K562 treated with DMSO at 1 percent for 48 hours (cell line): ENCODE results near the gene NPIPA8. TPM values are rescaled to one million over a fixed set of nuclear protein-coding genes. Genes with fewer than 3 reads are reported as not detected.

Experiments
- total RNA-seq: library from RNA; unstranded; fragments of 300-600 nt; gene quantifications from 2 replicates; pipeline ENCODE4 v1.2.3, GENCODE V29; 2022; ENCODE audit warnings: low replicate concordance; ENCODE audit errors: extremely low read depth

The NPIPA8 gene
- total RNA-seq: not detected in 2 replicates

GRCh38 chr16:18336636-18337035, at the start of gene NPIPA8:
Gene NPIPA8, minus strand, starts transcription at chr16:18336736. Its CDS starts 4,074 bp downstream, at chr16:18332662.

Other genes with a start within 250 kb of the NPIPA8 start
- gene NOMO2, start 225.4 kb upstream of the NPIPA8 start, total RNA-seq: not detected in 2 replicates